HG03342 (cell line): Measurements from ENCODE around the gene CR1L.
"Not testable (repeated sequence)": the region's sequence is repeated elsewhere in the genome, so short reads cannot be mapped to it uniquely, and the experiment has no call there.

Source experiments
- ATAC-seq: cut with Tn5 transposase; IDR thresholded peaks from one replicate; pipeline ENCODE4 v1.9.1; 2021; ENCODE audit warnings: mild to moderate bottlenecking, moderate library complexity; ENCODE audit not compliant: unreplicated experiment

Gene CR1L

DNA sequence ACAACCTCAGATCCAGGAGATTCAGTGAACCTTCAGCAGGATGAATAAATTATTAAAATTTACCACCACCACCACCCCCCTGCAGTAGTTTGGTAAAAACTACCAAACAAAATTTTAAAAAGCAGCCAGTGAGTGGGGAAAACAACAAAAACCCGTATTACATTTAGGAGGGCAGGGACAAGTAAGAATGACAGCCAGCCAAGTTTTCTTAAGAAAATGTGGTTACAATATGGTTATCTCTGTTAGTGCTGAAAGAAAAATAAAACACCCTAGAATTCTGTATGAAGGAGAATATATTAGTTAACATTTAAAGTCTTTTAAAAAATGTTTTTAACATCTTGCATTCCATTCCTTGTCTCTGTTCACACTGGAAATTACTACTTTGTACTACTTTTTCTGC is 121.6 kb downstream of the CR1L start:
- ATAC-seq, result no peak

DNA sequence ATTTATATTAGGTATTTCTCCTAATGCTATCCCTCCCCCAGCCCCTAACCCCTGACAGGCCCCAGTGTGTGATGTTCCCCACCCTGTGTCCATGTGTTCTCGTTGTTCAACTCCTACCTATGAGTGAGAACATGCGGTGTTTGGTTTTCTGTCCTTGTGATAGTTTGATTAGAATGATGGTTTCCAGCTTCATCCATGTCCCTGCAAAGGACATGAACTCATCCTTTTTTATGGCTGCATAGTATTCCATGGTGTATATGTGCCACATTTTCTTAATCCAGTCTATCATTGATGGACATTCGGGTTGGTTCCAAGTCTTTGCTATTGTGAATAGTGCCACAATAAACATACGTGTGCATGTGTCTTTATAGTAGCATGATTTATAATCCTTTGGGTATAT is 125.6 kb downstream of the CR1L start:
- ATAC-seq, result not testable (repeated sequence)
